OCI-LY7 (cell line): ENCODE results near the gene C10orf143. TPM values are rescaled to one million over a fixed set of nuclear protein-coding genes. Genes with fewer than 3 reads are reported as not detected.
"Not testable (repeated sequence)": the region's sequence is repeated elsewhere in the genome, so short reads cannot be mapped to it uniquely, and the experiment has no call there.

Experiments
- BruUV-seq: library from RNA; stranded (reverse); fragments of 400-500 nt; replicated peaks from 2 replicates; lab custom pipeline; 2021; lab: Mats Ljungman, UMichigan
- CTCF ChIA-PET: fragments of 300-600 bp; sonication (Branson Sonifier 250); formaldehyde crosslinking; loops from one replicate; lab custom pipeline; 2022; ENCODE audit warnings: antibody characterized with exemption; ENCODE audit not compliant: unreplicated experiment; lab: Charles Lee
- POLR2A ChIA-PET: fragments of 300-600 bp; sonication (Branson Sonifier 250); formaldehyde crosslinking; loops from one replicate; lab custom pipeline; 2022; ENCODE audit warnings: antibody characterized with exemption; lab: Charles Lee
- DNase-seq: peaks from one replicate; pipeline ENCODE4 v3.0.0-alpha.2; 2015; ENCODE audit warnings: low spot score
- H2AFZ ChIP-seq: fragments of 200-600 bp; sonication (generic), shearing (Covaris generic); 2 replicates; pipeline ENCODE4 v1.6.1; 2014; ENCODE audit warnings: mild to moderate bottlenecking, antibody characterized with exemption, low read length, moderate library complexity
- H3K27ac ChIP-seq: fragments of 200-600 bp; sonication (generic); 2 replicates; pipeline ENCODE4 v1.5.1; 2014; ENCODE audit warnings: mixed run types, low read depth, mild to moderate bottlenecking, moderate library complexity, low read length, inconsistent platforms; ENCODE audit not compliant: poor library complexity, severe bottlenecking
- H3K36me3 ChIP-seq: fragments of 200-600 bp; sonication (generic); 2 replicates; pipeline ENCODE4 v1.6.1; 2014; ENCODE audit warnings: mild to moderate bottlenecking, antibody characterized with exemption, low read length, moderate library complexity, mixed read lengths; ENCODE audit not compliant: insufficient read depth
- H3K4me1 ChIP-seq: fragments of 200-600 bp; sonication (generic); 2 replicates; pipeline ENCODE4 v1.5.1; 2014; ENCODE audit warnings: mild to moderate bottlenecking, low read length; ENCODE audit not compliant: insufficient read depth, poor library complexity, severe bottlenecking
- H3K4me2 ChIP-seq: fragments of 200-600 bp; sonication (generic); 2 replicates; pipeline ENCODE4 v1.6.1; 2014; ENCODE audit warnings: mild to moderate bottlenecking, low read length
- H3K4me3 ChIP-seq: fragments of 200-600 bp; sonication (generic); 2 replicates; pipeline ENCODE4 v1.5.1; 2014; ENCODE audit warnings: mild to moderate bottlenecking, low read depth, low read length; ENCODE audit not compliant: poor library complexity, severe bottlenecking
- H3K79me2 ChIP-seq: fragments of 200-600 bp; sonication (generic); 2 replicates; pipeline ENCODE4 v1.6.1; 2016; ENCODE audit warnings: low read depth, mild to moderate bottlenecking, low read length, moderate library complexity, mixed read lengths; ENCODE audit not compliant: insufficient read depth
- H3K9me2 ChIP-seq: fragments of 200-600 bp; sonication (generic); 2 replicates; pipeline ENCODE4 v1.6.1; 2016; ENCODE audit warnings: mild to moderate bottlenecking, low read length, mixed read lengths; ENCODE audit not compliant: insufficient read depth
- H3K9me3 ChIP-seq: fragments of 200-600 bp; sonication (generic); 2 replicates; pipeline ENCODE4 v1.6.1; 2014; ENCODE audit warnings: mild to moderate bottlenecking, mixed run types, low read length, mixed read lengths
- H4K20me1 ChIP-seq: fragments of 200-600 bp; sonication (generic); 2 replicates; pipeline ENCODE4 v1.6.1; 2014; ENCODE audit warnings: mild to moderate bottlenecking, antibody characterized with exemption, low read length, moderate library complexity, mixed read lengths; ENCODE audit not compliant: insufficient read depth
- EZH2phosphoT487 ChIP-seq: fragments of 200-600 bp; sonication (generic); IDR thresholded peaks from 2 replicates; pipeline ENCODE4 v1.6.1; 2018; ENCODE audit warnings: low read depth, borderline replicate concordance, mild to moderate bottlenecking, mixed run types, antibody characterized with exemption, low read length, moderate library complexity, mixed read lengths
- intact Hi-C: fragments of 100-400 bp; cut with micrococcal nuclease; formaldehyde crosslinking; loops from one replicate; pipeline ENCODE4 v1.10.0; 2022; ENCODE audit not compliant: unreplicated experiment
- total RNA-seq, 2 experiments: library from RNA; depleted of rRNA in 1 of 2; stranded (reverse); fragments of >200 nt in 1 of 2; shearing (Covaris generic) in 1 of 2; gene quantifications; 2 replicates each; pipeline ENCODE4 v1.2.3, GENCODE V29; 2014 to 2022
- TF ChIP-seq, protein P1 (sequence below): fragments of 200-600 bp; sonication (generic); conservative IDR thresholded peaks from 2 replicates; pipeline ENCODE4 v1.5.1; 2014; ENCODE audit warnings: mild to moderate bottlenecking, antibody characterized with exemption, low read length, moderate library complexity, mixed read lengths

The C10orf143 gene
- total RNA-seq, 2 experiments from 2014 or later, result 0.88 to 6.4 TPM

DNA sequence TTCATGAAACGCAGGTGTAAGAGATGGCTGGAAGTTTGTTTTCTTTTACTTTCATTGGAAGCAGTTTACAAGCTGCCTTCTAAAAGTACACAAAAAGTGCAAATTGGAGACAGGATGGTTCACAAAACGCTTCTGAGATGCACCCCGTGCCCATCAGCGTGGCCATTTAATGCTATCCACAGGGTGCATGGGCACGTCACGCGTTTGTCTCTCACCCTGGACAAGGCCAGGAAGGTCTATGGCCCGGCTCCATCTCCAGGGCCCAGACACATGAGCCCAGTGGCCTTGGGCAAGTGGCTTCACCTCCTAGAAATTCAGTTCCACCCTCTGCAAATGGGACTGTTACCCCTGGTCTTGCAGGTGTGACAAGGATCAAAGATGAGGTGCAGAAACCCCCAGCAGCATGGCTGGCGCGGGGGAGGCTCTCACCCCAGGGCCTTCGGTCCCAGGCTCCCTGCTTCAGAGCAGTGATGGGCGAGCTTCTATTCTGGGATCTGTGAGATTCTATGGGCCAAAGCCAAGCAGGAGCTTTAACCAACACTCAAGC is 85.8 kb downstream of the C10orf143 start:
- Histone ChIP-seq H3K9me3 (no peaks in the 10 kb centered on the region), H3K4me3 (no peak overlapping the region), H3K4me2 (no peak overlapping the region), H2AFZ (no peak overlapping the region), H3K79me2 (no peaks in the 10 kb centered on the region), H3K4me1 (no peaks in the 10 kb centered on the region), H3K36me3 (no peaks in the 10 kb centered on the region), H3K9me2 (no peaks in the 10 kb centered on the region), H3K27ac (no peak overlapping the region), H4K20me1 (no peaks in the 10 kb centered on the region)
- no peak for DNase-seq
- ChIA-PET CTCF (no interaction called here), POLR2A (no interaction called here)
- intact Hi-C loops, result no loop called here
- BruUV-seq, result no TSS peak
- TF ChIP-seq, protein P1, sequence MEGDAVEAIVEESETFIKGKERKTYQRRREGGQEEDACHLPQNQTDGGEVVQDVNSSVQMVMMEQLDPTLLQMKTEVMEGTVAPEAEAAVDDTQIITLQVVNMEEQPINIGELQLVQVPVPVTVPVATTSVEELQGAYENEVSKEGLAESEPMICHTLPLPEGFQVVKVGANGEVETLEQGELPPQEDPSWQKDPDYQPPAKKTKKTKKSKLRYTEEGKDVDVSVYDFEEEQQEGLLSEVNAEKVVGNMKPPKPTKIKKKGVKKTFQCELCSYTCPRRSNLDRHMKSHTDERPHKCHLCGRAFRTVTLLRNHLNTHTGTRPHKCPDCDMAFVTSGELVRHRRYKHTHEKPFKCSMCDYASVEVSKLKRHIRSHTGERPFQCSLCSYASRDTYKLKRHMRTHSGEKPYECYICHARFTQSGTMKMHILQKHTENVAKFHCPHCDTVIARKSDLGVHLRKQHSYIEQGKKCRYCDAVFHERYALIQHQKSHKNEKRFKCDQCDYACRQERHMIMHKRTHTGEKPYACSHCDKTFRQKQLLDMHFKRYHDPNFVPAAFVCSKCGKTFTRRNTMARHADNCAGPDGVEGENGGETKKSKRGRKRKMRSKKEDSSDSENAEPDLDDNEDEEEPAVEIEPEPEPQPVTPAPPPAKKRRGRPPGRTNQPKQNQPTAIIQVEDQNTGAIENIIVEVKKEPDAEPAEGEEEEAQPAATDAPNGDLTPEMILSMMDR, result no peak
- no peak for TF ChIP-seq EZH2phosphoT487

DNA sequence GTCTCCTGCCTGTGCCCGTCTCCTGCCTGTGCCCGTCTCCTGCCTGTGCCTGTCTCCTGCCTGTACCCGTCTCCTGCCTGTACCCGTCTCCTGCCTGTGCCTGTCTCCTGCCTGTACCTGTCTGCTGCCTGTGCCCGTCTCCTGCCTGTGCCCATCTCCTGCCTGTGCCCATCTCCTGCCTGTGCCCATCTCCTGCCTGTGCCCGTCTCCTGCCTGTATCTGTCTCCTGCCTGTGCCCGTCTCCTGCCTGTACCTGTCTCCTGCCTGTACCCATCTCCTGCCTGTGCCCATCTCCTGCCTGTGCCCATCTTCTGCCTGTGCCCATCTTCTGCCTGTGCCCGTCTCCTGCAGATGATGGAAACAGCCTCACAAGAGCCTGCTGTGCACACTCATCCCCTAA is 86.3 kb downstream of the C10orf143 start:
- H3K79me2 ChIP-seq, H2AFZ ChIP-seq, H3K9me2 ChIP-seq, POLR2A ChIA-PET, H3K4me1 ChIP-seq, BruUV-seq, H4K20me1 ChIP-seq, DNase-seq, H3K27ac ChIP-seq, H3K4me2 ChIP-seq, H3K9me3 ChIP-seq, H3K36me3 ChIP-seq, H3K4me3 ChIP-seq, intact Hi-C loops: not testable (repeated sequence)
- CTCF ChIA-PET, result interaction anchor here (0.6 kb wide), 1 partner anchor 239 kb away, joined by 3 read pairs; no protein-coding TSS in a partner anchor

DNA sequence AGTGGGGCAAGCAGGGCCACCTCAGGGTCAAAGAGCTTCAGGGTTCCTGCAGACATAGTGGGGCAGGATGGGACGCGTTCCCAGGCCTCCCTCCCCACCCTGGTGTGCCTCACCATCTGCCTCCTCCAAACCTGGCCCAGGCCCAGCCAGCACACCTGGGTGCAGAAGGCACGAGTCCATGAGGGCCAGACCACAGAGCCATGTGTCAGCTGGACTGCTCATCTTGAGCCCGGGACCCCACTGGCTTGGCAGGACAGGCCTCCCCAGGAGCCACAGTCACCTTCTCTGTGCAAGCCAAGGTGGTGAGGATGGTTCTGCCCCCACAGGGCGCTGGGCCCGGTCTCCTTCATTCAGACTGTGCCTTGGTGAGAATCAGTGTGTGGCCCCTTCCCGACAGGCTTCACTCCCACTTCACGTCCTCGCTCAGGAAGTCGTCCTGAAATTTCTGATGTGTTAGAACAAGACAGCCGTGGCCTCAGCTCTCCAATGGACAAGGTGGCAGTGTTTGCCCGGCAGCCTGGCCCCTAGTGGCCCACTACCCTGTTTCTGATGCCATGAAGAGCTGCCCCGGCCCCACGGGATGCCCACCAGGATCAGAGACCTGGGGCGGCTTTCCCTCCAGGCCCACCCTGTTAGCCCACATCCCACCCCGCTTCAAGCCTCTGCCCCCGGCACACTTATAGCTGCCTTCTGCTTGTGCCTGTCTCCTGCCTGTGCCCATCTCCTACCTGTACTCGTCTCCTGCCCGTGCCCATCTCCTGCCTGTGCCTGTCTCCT is 87.0 kb downstream of the C10orf143 start:
- CTCF ChIA-PET, result interaction anchor here (0.6 kb wide), 1 partner anchor 238 kb away, joined by 3 read pairs; no protein-coding TSS in a partner anchor
- H4K20me1 ChIP-seq, result no peaks in the 10 kb centered on the region

More for the DNA sequence above, 87.0 kb downstream of the C10orf143 start:
- intact Hi-C loops, result no loop called here
- DNase-seq, result no peak
- H3K9me3 ChIP-seq, result no peaks in the 10 kb centered on the region
- H2AFZ ChIP-seq, result no peak overlapping the region
- H3K4me1 ChIP-seq, result no peaks in the 10 kb centered on the region
- no peaks in the 10 kb centered on the region for H3K79me2 ChIP-seq
- H3K27ac ChIP-seq, result no peak overlapping the region
- POLR2A ChIA-PET, result no interaction called here
- no peaks in the 10 kb centered on the region for H3K9me2 ChIP-seq
- TF ChIP-seq EZH2phosphoT487, result no peak
- TF ChIP-seq, protein P1, result no peak
- no peak overlapping the region for H3K4me2 ChIP-seq
- no peaks in the 10 kb centered on the region for H3K36me3 ChIP-seq
- no peak overlapping the region for H3K4me3 ChIP-seq
- no TSS peak for BruUV-seq
